T-helper 1 cell treated with Interleukin-12 subunit alpha and Interleukin-12 subunit beta and Interleukin-4 antibody, amounts not matched to agents 30 μg/mL and 1 μg/mL, for 36 hours (primary cell): Measurements from ENCODE around the gene MED9.

Experiments used
- H3K27ac Mint-ChIP-seq: one replicate; pipeline ENCODE4 v1.8.0; 2021; ENCODE audit warnings: mild to moderate bottlenecking, mixed read lengths
- H3K27me3 Mint-ChIP-seq: one replicate; pipeline ENCODE4 v1.8.0; 2021; ENCODE audit warnings: low read depth, mixed read lengths
- H3K36me3 Mint-ChIP-seq: one replicate; pipeline ENCODE4 v1.8.0; 2021; ENCODE audit warnings: low read depth, mixed read lengths
- H3K4me1 Mint-ChIP-seq: one replicate; pipeline ENCODE4 v1.8.0; 2021; ENCODE audit warnings: low read depth, mixed read lengths
- H3K4me3 Mint-ChIP-seq: one replicate; pipeline ENCODE4 v1.8.0; 2021; ENCODE audit warnings: mild to moderate bottlenecking, moderate library complexity, mixed read lengths
- H3K9me3 Mint-ChIP-seq: one replicate; pipeline ENCODE4 v1.8.0; 2021; ENCODE audit warnings: mixed read lengths

Gene MED9

DNA sequence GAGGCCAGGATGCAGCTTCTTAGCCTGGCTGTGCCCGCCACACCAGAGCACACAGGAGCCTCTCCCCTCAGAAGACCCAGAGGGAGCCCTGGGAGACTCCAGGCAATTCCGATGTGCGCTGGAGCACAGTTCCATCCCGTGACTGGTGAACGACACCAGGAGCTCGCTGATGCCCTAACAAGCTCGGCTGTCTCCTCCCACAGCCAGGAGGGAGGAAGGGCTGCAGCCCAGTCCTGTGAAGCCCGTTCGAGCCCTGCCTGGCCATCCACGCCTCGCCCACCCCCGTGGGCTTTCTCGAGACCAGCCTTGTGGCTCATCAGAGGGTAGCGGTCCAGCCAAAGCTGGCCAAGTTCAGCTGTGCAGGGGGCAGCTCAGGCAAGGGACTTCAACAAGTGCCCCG is 41.2 kb downstream of the MED9 start:
- no peak overlapping the region for H3K4me3 Mint-ChIP-seq
- H3K27me3 Mint-ChIP-seq: no peaks in the 10 kb centered on the region
- no peak overlapping the region for H3K27ac Mint-ChIP-seq
- no peaks in the 10 kb centered on the region for H3K36me3 Mint-ChIP-seq
- H3K9me3 Mint-ChIP-seq: no peaks in the 10 kb centered on the region
- no peaks in the 10 kb centered on the region for H3K4me1 Mint-ChIP-seq

DNA sequence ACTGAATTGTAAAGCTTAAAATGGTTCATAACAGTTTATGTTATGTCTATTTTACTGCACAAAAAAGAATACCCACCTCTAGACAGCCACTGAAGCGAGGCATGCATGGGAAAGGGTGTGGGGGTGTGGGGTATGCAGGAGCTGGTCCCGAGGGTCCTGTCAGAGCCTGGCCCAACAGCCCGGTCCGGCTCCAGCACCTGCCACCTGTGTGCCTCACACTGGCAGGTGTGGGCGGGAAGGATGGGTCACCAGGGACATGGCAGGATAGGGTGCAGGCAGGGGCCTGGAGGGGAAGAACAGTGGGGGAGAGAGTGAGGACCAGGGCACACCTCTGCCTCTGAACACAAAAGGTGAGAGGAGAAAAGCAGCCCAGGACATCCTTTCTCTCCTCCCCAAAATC is 42.2 kb downstream of the MED9 start:
- Mint-ChIP-seq H3K36me3 (no peaks in the 10 kb centered on the region), H3K4me3 (no peak overlapping the region), H3K4me1 (no peaks in the 10 kb centered on the region), H3K27ac (no peak overlapping the region), H3K27me3 (no peaks in the 10 kb centered on the region), H3K9me3 (no peaks in the 10 kb centered on the region)

DNA sequence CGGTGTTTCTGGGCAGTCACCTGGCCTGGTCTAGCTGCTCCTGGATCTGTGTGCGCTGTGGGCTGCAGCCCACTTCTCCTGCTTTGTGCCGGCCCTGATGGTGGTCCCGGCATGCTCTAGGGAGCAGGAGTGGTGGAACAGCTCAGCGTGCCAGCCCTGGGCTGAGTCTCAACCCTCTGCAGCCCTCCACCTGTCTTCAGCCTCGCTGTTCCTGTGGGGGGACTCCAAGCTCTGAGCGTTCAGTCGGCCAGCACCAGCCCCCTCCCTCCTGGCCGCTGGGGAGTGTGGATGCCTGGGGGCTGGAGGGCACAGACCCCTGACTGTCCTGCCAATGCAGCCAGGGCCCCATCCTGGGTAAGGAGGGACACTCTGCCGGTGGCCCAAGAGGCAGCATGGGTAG is 43.1 kb downstream of the MED9 start:
- Mint-ChIP-seq H3K9me3 (no peaks in the 10 kb centered on the region), H3K27me3 (no peaks in the 10 kb centered on the region), H3K36me3 (no peaks in the 10 kb centered on the region), H3K27ac (no peak overlapping the region), H3K4me1 (no peaks in the 10 kb centered on the region), H3K4me3 (no peak overlapping the region)

DNA sequence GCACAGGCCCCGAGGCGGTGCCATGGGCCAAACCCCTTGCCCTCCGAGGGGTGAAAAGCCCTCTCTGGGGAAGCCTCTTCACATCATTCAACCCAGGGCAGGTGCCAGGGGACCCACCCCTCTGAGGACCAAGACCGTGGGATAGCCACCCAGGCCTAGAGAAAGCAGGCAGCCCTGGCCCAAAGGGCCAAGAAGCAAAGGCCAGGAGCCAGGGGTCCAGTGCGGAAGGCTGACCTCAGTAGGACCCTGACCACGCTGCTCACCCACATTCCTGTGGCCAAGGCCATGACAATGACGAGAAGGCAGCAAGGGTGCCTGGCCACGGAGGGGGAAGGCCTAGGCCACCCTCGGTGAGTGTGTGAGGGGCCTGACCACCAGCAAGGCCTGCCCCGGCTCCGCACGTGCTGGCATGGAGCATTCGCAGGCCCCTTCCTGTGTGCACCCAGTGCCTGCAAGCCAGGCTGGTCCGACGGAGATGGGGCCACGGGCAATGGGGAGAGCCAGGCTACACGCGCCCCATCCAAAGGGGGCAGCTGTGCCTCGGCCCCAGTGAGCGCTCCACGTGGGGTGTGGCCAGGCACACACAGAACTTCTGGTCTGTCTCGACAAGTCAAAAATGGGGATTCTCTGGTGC is 43.9 kb downstream of the MED9 start:
- Mint-ChIP-seq H3K9me3 (no peaks in the 10 kb centered on the region), H3K27ac (no peak overlapping the region), H3K27me3 (no peaks in the 10 kb centered on the region), H3K36me3 (no peaks in the 10 kb centered on the region), H3K4me1 (no peaks in the 10 kb centered on the region), H3K4me3 (no peak overlapping the region)

DNA sequence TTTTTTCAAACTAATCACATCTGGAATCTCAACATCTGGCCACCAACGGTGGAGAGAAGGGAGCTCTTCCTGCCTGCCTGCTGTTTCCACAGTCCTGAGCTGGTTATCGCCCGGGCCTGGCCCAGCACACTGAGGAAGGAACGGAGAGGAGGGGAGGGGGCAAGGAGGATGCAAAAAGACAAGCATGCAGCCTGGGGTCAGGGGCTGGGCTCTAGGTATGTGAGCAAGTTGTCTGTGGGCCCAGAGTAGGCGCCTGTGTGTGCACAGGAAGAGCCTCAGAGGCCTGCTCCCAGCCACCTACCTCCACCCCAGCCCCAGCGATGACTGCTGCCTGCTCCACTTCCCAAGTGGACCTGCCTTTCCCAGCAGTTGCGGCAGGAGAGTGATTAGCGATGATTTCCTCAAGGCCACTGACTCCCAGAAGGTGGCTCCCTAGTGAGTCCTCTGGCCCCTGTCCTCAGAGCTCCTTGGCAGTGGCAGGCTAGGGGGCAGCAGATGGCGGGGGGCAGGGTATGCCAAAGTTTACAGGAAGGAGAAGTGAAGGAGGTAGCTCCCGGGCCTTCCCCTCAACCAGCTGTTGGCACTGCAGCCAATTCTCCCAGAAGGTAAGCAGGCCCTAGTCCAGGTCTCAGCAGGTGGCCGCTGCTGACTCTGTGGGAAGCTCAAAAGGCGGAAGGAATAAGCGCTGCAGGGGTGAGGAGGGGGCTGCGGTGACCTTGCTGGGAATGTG is 46.4 kb downstream of the MED9 start:
- no peak overlapping the region for H3K4me3 Mint-ChIP-seq
- no peaks in the 10 kb centered on the region for H3K27me3 Mint-ChIP-seq
- no peaks in the 10 kb centered on the region for H3K4me1 Mint-ChIP-seq
- H3K9me3 Mint-ChIP-seq: no peaks in the 10 kb centered on the region
- H3K36me3 Mint-ChIP-seq: no peaks in the 10 kb centered on the region
- H3K27ac Mint-ChIP-seq: no peak overlapping the region

DNA sequence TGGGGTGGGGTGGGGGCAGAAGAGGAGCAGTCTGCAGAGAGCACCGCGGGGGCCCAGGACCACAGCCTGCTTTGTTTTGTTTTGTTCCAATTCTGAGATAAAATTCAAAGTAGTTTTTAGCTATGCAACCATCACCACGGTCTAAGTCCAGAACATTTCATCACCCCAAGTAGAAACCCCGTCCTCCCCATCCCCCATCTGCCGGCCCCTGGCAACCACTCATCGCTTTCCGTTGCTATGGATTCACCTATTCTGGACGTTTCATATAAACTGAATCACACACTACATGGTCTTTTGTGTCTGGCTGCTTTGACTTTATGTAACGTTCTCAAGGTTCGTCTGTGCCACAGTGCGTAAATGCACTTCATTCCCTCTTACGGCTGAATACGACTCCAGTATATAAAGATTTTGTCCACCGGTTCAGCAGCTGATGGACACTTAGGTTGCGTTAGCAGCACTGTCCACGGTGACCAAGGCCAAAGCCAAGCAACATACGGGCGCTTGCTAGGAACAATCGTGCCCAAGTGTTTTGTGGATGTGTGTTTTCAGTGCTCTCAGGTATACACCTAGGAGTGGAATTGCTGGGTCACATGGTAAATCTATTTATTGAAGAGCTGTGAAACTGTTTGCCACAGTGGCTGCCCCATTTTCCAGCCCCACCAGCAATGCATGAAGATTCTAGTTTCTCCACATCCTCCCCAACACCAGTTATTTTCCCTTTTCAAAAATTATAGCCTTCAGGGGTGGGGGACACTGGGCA is 47.1 kb downstream of the MED9 start:
- Mint-ChIP-seq H3K36me3 (no peaks in the 10 kb centered on the region), H3K4me1 (no peaks in the 10 kb centered on the region), H3K9me3 (no peaks in the 10 kb centered on the region), H3K27ac (no peak overlapping the region), H3K27me3 (no peaks in the 10 kb centered on the region), H3K4me3 (no peak overlapping the region)

DNA sequence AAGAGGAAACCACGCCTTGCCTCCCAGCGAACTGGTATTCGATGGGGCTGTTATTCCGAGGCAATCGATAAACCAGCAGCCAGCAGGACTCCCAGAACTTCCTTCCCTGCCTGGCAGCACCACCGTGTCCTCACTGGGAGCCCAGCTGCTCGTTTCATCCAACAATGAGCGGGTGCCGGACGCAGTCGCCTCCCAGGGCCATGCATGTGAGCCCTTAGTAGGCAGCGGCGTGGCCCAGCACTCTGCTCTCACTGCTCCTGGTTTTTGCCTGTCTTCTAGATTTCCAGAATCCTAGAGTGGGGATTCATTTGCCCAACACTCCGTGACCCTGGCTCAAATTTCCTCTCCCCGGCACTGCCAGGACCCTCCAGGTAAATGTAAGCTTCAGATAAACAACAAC is 48.5 kb downstream of the MED9 start:
- no peaks in the 10 kb centered on the region for H3K4me1 Mint-ChIP-seq
- H3K27ac Mint-ChIP-seq: no peak overlapping the region
- H3K36me3 Mint-ChIP-seq: no peaks in the 10 kb centered on the region
- no peak overlapping the region for H3K4me3 Mint-ChIP-seq
- no peaks in the 10 kb centered on the region for H3K9me3 Mint-ChIP-seq
- H3K27me3 Mint-ChIP-seq: no peaks in the 10 kb centered on the region

DNA sequence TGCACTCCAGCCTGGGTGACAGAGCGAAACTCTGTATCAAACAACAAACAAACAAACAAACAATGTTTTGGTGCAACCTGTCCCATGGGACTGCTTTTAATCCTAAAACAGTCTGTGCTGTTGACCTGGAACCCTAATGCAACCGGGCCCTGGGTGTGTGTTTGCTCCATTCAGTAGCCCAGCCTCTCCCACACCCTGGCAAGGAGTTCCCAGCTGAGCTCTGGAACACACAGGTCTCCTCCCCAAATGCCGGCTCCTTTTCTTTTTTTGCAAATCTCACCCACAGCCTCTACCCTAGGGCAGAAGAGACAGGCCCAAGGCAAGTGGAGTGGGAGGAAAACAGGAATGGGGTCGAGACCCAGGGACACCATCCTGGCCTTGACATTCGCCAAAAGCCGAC is 49.2 kb downstream of the MED9 start:
- H3K4me1 Mint-ChIP-seq: no peaks in the 10 kb centered on the region
- H3K4me3 Mint-ChIP-seq: no peak overlapping the region
- H3K27me3 Mint-ChIP-seq: no peaks in the 10 kb centered on the region
- no peaks in the 10 kb centered on the region for H3K36me3 Mint-ChIP-seq
- H3K9me3 Mint-ChIP-seq: no peaks in the 10 kb centered on the region
- H3K27ac Mint-ChIP-seq: no peak overlapping the region

DNA sequence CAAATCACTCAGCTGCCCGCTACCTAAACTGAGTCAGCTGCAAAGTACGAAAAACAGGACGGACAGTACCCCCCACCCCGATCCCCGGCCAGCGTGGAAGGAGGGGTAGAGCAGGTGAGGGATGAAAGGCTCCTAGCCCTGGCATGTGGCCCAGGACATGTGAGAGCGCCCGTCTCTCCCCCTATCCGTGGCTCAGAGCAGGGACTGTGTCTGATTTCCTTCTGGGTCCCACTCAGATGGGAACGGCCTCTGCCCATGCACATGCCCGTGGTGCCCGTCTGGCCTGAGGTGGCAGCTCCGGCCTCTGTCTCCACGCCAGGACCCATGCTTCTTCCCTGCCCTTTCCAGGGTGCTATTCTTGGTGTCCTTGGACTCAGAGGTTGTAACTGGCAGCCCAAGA is 49.6 kb downstream of the MED9 start:
- Mint-ChIP-seq H3K4me1 (no peaks in the 10 kb centered on the region), H3K36me3 (no peaks in the 10 kb centered on the region), H3K27ac (no peak overlapping the region), H3K27me3 (no peaks in the 10 kb centered on the region), H3K4me3 (no peak overlapping the region), H3K9me3 (no peaks in the 10 kb centered on the region)

DNA sequence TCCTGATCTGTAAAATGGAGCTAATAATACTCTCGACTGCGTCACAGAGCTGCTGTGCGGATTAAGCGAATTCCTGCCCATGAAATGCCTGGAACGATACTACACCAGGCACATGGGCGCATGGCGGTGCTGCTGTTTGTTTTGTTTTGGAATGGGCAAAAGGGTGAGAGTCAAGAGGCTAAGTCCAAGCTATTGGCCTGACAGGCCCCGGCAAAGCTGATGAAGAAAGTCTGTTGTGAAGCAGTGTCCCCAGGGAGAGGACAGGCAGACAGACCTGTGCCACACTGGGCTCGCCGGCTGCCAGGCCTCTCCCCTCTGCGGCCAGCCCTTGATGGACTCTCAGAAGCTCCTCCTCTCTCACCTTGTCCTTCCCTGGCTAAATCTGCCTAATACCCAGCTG is 50.7 kb downstream of the MED9 start:
- peaks cover 3% of the 10 kb centered on the region for H3K27me3 Mint-ChIP-seq
- no peak overlapping the region for H3K27ac Mint-ChIP-seq
- no peaks in the 10 kb centered on the region for H3K36me3 Mint-ChIP-seq
- no peaks in the 10 kb centered on the region for H3K9me3 Mint-ChIP-seq
- H3K4me3 Mint-ChIP-seq: no peak overlapping the region
- no peaks in the 10 kb centered on the region for H3K4me1 Mint-ChIP-seq

DNA sequence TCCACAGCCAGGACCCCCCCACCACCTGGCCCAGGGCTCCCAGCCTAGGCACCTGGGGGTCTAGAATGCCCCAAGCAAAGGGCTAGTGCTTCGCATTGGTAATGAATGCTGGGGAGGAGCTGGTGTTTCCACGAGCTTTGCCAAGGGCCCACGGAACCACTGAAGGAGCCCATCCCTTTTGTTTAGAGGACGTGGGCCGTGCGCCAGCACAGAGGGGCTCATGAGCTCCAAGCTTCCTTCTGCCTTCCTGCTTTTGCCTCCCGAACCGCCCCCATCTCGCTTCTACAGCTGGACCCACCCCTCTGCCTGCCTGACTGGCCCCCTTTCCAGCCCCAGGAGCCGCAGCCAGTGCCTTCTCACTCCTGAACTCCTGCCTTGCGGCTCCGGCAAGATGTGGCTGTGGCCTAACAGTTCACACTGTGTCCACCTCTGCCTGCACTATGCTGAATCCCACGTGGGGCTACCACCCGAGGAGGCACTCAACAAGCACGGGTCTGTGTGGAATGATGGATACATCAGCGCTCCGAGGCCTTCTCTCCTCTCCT is 51.2 kb downstream of the MED9 start:
- Mint-ChIP-seq H3K4me1 (no peaks in the 10 kb centered on the region), H3K36me3 (no peaks in the 10 kb centered on the region), H3K9me3 (no peaks in the 10 kb centered on the region), H3K27me3 (peaks cover 3% of the 10 kb centered on the region), H3K27ac (no peak overlapping the region), H3K4me3 (no peak overlapping the region)

DNA sequence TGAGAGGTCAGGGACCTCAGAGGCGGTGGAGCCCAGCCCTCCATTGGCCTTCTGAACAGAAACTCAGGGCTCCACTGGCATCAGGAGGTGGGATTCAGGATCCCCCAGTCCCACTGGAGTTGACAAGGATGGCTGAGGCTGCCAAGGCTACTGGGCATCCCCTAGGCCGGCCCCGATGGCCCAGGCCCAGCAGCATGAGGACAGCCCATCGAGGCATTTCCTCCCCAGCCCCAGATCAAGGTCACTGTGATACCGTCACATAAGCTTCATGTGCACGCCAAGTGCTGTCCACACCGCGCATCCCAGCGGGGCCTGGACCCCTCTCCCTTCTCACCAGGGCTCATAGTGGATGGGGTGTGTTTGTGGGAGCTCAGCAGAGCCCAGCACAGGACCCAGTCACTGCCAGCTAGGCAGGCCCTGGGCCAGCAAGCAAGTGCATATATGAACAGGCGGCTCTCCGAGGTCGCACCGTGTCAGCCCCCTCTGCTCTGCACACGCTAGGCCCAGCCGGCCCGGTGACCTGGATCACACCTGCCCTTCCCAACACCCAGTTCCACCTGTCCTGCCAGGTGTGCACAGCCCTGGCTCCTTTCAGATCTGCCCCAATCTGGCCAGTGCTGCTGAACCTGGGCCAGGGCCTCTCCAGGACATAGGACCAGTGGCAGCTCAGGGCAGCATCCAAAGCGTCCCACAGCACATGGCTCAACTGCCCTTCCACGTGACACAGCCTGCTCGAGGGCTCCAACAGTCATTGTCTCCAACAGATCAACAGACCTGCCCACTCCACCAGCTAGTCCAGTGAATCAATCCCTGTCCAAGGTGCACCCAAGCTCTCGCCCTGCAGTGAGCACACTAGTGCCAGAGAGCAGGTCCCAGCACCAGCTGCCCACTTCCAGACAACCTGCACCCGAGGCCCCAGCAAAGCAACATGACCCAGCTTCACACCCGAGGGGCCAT is 52.2 kb downstream of the MED9 start:
- no peak overlapping the region for H3K27ac Mint-ChIP-seq
- no peaks in the 10 kb centered on the region for H3K36me3 Mint-ChIP-seq
- H3K4me1 Mint-ChIP-seq: no peaks in the 10 kb centered on the region
- no peak overlapping the region for H3K4me3 Mint-ChIP-seq
- H3K27me3 Mint-ChIP-seq: peaks cover 3% of the 10 kb centered on the region
- H3K9me3 Mint-ChIP-seq: no peaks in the 10 kb centered on the region

DNA sequence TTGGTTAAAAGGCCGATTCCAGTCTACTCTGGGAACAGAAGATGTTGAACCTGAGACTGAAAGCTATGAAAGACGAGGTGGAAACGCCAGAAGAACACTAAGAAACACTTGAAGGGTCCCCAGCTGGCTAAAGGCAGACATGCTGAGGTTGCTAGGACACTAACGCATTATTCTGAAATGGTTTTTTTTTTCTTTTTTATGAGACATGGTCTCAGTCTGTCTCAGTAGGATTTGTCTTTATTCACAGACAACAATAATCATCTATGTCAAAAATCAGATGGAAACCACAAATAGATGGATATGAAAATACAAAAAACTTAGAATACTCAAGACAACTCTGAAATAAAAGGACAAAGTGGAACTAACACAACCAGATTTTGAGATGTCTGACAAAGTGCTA is 54.4 kb downstream of the MED9 start:
- Mint-ChIP-seq H3K36me3 (no peaks in the 10 kb centered on the region), H3K27ac (no peak overlapping the region), H3K4me3 (no peak overlapping the region), H3K4me1 (no peaks in the 10 kb centered on the region), H3K27me3 (peaks cover 3% of the 10 kb centered on the region), H3K9me3 (no peaks in the 10 kb centered on the region)

DNA sequence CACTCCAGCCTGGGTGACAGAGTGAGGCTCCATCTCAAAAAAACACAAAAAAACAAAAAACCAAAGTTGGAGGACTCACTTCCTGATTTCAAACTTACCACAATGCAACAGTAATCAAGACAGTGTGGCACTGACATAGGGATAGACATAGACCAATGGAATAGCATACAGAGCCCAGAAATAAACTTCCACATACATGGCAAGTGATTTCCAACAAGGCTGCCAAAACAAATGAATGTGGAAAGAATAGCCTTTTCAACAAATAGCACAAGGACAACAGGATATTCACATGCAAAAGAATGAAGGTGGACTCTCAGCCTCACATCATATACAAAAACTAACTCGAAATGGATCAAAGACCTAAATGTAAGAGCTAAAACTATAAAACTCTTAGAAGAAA is 56.2 kb downstream of the MED9 start:
- Mint-ChIP-seq H3K27ac (no peak overlapping the region), H3K4me3 (no peak overlapping the region), H3K4me1 (no peaks in the 10 kb centered on the region), H3K9me3 (no peaks in the 10 kb centered on the region), H3K36me3 (no peaks in the 10 kb centered on the region), H3K27me3 (peaks cover 3% of the 10 kb centered on the region)
